GM12872 (cell line): Measurements from ENCODE around the gene CPEB3.

ENCODE experiments used
- TF ChIP-seq, protein P1 (sequence below): IDR thresholded peaks from 3 replicates; pipeline ENCODE4 v1.5.1; 2011; ENCODE audit warnings: low read depth, mild to moderate bottlenecking, low read length, moderate library complexity; ENCODE audit not compliant: insufficient read depth

Gene CPEB3

DNA sequence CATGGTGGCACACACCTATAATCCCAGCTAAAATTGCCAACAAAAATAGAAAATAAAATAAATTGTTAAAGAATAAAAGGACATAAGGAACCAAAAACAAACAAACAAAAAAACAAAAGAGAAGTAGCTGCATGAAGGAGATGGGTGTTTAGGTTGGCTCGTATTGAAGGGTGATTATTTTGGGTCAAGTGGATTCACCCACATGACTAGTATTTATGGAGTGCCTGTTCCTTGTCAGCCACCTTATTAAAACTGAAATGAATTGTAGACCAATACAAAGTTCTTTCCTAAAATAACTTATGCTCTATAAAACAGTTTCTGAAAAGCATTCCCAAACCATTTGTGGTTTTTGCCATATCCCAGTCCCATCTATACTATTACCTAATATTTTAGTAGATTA, 228.6 kb downstream of the CPEB3 start:
- TF ChIP-seq, protein P1, sequence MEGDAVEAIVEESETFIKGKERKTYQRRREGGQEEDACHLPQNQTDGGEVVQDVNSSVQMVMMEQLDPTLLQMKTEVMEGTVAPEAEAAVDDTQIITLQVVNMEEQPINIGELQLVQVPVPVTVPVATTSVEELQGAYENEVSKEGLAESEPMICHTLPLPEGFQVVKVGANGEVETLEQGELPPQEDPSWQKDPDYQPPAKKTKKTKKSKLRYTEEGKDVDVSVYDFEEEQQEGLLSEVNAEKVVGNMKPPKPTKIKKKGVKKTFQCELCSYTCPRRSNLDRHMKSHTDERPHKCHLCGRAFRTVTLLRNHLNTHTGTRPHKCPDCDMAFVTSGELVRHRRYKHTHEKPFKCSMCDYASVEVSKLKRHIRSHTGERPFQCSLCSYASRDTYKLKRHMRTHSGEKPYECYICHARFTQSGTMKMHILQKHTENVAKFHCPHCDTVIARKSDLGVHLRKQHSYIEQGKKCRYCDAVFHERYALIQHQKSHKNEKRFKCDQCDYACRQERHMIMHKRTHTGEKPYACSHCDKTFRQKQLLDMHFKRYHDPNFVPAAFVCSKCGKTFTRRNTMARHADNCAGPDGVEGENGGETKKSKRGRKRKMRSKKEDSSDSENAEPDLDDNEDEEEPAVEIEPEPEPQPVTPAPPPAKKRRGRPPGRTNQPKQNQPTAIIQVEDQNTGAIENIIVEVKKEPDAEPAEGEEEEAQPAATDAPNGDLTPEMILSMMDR = no peak

DNA sequence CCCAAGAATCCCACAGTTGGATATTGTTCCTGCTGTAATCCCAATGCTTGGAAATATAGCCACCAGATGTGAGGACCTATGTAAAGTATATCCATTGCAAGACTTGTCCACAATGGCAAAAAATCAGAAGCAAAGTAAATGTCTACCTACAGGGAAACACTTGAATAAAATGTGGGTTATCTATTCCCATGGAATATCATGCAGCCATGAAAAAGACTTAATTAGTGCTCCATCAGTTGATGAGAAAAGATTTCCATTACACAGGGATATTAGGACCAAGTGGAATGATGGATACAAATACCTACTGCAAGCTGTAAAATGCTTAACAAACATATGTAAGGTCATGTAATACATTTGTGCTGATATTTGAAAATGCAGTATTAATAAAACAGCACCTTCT, 236.1 kb downstream of the CPEB3 start:
- TF ChIP-seq, protein P1 = no peak

DNA sequence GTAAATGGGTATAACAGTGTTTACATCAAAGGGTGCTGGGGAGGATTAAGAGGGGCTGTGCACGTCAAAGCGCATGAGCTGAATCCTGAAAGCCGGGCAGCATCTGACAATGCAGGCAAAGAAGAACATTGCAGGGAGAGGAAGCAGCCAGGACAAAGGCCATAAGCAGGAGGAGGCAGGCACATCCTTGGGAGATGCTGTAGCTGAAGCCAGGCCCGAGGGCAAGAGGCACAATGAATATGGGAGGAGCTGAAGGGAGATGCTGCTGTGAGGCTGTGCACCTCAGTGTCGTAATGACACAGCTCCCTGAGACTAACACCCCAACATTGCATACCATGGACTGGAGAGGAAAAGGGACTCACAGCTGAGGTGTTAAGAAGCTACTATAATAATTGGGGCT, 238.1 kb downstream of the CPEB3 start:
- TF ChIP-seq, protein P1 = no peak

DNA sequence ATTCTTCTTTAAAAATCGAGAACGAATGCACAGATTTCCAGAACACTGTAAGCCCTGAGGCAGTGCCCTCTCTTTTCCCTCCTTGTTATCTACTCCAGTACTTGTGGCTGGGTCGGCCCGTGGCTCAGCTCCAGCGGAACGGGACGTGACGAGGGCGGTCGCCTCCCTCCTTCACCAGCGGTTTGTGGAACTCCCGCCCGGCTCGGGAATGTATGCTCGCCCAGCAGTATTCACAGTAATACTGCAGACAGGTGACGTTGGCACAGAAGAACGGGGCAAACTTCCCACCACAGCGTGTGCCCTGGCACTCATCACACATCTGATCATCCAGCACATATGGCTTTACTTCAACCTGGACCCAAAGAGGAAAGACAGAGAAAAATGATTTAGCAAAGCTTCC, 238.8 kb downstream of the CPEB3 start:
- TF ChIP-seq, protein P1 = no peak

DNA sequence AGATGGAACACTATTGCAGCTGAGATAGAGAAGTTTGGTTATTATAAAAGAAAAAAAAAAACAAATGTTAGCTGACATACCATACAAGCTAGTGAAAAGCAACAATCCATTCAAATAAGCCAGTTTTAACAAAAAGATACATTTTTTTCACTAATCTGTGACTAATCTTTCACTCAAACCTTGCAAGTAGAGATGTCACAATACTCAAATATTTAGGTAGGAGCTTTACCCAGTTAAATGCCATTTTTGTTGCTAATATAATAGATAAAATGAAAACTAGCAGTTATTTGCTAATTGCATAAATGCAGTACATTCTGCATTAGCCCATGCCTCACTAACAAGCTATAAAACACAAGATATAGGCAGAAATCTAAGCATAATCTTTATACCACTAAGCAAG, 243.7 kb downstream of the CPEB3 start:
- TF ChIP-seq, protein P1 = no peak

DNA sequence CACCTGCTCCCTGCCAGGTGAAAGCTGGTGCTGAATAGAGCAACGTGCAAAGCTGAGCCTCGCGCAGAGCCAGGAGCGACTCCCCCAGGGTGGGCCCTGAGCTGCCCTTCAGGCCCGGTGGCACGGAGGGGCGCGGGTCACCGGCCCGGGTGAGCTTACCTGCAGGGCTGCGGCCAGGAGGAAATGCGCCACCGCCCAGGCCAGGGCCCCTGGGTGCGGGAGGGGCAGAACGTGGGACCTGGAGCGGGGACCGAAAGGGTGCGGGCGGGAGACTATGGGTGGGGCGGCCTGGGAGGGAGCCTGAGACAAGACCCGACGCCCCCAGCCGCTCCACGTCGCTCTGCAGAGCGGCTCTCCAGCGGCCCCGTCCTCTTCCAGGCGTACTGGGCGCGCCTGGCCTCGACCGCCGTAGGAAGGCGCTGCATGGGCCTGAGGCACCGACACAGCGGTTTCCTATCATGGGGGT, 245.2 kb downstream of the CPEB3 start:
- TF ChIP-seq, protein P1 = no peak

DNA sequence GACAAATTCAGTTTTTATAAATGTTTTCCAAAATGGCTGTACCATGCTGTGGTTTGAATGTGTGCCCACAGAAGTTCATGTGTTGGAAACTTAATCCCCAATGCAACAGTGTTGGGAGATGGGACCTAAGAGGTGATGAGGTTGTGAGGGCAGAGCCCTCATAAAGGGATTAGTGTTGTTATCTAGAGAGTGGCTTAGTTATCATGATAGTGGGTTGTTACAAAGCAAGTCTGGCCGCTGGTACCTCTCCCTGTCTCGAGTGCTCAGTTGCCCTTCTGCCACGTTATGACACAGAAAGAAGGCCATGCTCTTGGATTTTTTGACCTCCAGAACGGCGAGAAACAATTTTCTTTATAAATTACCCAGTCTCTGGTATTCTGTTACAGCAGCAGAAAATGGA, 248.3 kb downstream of the CPEB3 start:
- TF ChIP-seq, protein P1 = no peak

DNA sequence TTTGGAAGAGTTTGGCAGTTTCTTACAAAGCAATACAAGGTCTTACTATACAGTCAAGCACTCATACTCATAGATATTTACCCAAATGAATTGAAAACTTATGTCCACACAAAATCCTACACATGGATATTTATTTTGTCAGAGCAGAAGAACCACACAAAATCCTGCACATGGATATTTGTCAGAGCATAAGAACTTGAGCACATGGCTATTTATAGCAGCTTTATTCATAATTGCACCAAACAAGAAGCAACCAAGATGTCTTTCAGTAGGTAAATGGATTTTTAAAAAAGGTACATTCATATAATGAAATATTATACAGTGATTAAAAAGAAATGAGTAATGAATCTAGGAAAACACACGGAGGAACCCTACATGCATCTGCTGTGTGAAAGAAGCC, 251.9 kb downstream of the CPEB3 start:
- TF ChIP-seq, protein P1 = no peak
